GM18498 (cell line): ENCODE results near the gene SH3RF3.
"Not testable (repeated sequence)": the region's sequence is repeated elsewhere in the genome, so short reads cannot be mapped to it uniquely, and the experiment has no call there.

Experiments used
- ATAC-seq: cut with Tn5 transposase; IDR thresholded peaks from one replicate; pipeline ENCODE4 v1.9.1; 2021; ENCODE audit warnings: mild to moderate bottlenecking, moderate library complexity; ENCODE audit not compliant: unreplicated experiment

The SH3RF3 gene

GRCh38 chr2:109155553-109156451, 26.8 kb downstream of the SH3RF3 start:
- no peak for ATAC-seq

- ATAC-seq, result no peak
Measured at GRCh38 chr2:109157563-109158105, 28.6 kb downstream of the SH3RF3 start.

DNA sequence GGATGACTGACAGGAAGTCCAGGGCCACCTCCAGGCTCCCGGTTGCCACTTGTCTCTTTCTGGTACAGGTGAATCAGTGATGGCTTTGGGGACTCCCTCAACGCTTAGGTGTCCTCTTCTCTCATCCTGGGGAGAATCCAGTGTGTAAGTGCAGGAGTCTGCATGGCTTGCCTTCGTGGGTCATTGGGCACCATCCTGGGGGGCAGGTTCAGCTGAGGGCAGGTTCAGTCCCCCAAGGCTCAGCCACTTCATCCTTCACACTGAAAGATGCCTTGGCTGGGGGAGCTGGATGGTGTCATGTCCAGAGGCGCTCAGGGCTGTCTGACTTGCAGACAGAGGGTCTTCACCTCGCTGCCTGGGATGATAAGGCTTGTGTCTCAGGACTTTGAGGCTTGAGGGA, 29.2 kb downstream of the SH3RF3 start:
- no peak for ATAC-seq

DNA sequence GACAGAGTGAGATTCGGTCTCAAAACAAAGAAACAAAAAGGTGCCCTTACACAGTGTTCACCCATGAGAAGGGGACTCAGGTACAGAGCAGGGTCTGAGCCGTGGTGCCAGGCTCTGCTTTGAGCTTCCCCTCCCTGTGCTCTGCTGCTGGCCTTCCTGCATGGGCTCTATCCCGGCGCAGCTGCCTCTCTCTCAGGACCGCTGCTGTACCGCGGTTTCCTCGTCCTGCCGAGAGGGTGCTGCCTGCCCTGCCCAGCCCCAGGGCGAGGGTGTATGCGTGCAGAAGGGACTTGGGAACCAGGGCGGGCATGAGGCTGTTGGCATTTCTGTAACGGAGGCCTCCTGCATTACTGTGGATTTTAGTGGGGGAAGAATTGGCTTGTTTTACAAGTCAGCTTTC, 30.1 kb downstream of the SH3RF3 start:
- ATAC-seq, result no peak

- ATAC-seq, result no peak
Measured at GRCh38 chr2:109160714-109161440, 31.9 kb downstream of the SH3RF3 start.

DNA sequence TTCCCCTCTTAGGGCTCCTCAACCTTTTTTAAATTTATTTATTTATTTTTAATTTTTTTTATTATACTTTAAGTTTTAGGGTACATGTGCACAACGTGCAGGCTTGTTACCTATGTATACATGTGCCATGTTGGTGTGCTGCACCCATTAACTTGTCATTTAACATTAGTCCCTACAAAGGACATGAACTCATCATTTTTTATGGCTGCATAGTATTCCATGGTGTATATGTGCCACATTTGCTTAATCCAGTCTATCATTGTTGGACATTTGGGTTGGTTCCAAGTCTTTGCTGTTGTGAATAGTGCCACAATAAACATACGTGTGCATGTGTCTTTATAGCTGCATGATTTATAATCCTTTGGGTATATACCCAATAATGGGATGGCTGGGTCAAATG, 33.4 kb downstream of the SH3RF3 start:
- not testable (repeated sequence) for ATAC-seq

GRCh38 chr2:109162999-109163398, 34.0 kb downstream of the SH3RF3 start:
- ATAC-seq, result no peak

GRCh38 chr2:109164311-109164710, 35.3 kb downstream of the SH3RF3 start:
- ATAC-seq, result no peak

DNA sequence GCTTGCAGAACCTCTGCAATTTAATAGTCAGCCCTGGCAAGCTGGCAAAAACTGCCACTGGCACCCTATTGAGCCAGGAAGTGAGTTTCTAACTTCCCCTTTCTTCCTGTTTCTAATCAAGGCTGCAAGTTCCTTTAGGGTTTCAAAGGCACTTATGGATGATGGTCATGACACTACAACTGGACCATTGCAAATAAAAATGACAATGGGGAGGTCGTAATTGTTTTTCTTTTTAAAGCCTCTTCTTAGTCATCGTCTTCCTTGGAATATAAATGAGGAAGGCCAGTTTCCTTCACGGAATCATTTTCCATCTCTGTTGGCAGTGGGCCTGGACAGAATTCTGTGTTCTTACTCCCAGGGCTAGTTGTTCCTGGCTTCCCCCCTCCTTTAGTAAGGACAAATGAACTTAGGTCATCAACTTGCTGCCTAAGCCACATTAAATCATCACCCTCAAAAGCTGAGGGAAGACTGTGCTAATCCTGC, 35.8 kb downstream of the SH3RF3 start:
- ATAC-seq, result no peak

DNA sequence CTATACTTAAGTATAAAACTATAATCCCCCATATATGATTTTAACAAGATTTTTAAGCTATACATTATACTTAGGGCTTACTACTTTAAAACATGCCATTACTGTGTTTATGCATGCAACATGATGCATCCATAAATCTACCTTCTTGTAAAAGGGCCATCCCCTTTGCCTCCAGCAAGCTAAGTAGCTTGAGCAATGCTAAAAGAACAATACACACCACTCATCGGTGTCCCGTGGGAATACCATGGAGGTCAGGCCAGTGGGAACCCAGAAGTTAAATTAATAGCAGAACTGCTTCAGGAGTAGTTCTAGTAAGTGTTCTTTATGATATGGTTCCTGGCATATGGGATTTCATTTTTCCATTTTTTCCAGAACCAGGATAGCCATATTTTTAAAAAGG, 37.8 kb downstream of the SH3RF3 start:
- ATAC-seq, result no peak

DNA sequence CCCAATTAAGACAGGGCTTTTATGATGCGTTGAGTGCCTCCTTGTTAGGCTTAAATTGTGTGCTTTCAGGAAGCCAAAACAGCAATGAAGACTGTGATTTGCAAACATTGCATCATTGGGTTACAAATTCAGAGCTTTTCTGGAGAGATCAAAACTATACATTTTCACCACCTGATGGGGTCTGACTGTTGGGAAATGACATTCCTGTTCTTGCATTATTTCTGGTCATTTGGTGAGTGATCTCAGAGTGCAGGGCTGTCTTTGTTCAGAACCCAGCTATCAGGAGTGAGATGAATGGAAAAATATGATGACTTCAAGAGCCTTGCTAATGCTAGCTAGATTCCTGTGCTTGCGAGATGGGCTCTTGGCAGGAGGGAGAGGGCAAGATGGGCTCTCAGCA, 39.1 kb downstream of the SH3RF3 start:
- ATAC-seq, result no peak

GRCh38 chr2:109168716-109169115, 39.7 kb downstream of the SH3RF3 start:
- no peak for ATAC-seq

DNA sequence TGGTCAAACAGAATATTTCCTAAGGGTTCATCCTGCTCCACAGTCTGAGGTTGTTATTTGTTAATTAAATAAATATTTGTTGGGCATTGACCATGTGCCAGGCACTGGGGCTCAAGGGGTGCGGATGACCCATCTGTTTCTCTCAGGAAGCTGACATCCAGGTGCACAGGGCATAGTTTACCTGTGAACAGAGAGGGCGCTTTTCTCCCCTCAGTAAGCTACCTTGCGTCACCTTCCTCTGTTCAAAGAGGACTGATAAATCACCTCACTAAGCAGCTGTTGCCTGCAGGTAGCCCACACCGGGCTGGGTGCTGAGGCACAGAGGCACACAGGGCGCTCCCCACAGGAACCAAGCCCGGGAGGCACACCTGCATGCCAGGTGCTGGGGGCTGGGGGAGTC, 41.6 kb downstream of the SH3RF3 start:
- no peak for ATAC-seq

DNA sequence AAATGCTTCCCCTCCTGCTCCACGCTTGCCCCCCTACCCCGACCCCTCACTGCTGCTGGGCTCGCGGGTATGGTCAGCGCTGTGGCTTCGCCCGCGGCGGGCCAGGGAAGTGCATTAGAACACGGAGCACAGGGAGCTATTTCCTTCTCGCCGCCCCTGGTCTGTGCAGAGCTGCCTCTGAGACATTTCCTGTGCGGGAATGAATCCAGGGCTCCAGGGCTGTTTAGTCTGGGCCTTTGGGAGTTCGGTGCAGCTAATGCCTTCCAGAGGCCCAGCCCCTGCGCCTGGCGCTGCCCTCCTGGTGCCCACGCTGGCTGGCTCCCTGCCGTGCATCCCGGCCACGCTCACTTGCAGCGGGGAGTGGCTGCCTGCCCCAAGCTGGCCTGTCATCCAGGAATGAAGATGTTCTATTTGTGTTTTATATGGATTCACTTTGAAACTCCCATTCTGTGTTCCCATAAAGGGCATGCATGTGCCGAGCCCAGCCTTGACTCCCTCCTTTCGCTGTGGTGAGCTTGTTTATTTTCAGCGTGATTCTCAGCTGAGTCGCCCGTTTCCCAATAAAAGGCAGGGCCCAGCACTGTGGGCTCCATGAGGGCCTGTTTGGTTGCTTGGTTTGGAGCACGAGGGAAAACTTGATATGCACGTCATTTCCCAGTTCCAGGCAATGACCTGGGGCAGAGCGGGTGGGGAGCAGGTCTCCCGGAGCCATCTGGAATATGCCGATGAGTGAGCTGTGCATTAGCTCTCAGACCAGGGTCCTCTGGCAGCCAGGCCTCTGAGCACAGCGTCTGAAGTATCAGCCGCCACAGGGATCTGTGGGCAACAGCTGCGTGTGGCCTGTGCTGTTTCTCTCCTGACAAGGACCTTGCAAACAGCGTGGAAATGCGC, 42.7 kb downstream of the SH3RF3 start:
- ATAC-seq, result no peak

GRCh38 chr2:109172556-109173105, 43.6 kb downstream of the SH3RF3 start:
- no peak for ATAC-seq

- ATAC-seq, result no peak
Measured at GRCh38 chr2:109173311-109174171, 44.5 kb downstream of the SH3RF3 start.

- ATAC-seq, result no peak
Measured at GRCh38 chr2:109174214-109174613, 45.2 kb downstream of the SH3RF3 start.

DNA sequence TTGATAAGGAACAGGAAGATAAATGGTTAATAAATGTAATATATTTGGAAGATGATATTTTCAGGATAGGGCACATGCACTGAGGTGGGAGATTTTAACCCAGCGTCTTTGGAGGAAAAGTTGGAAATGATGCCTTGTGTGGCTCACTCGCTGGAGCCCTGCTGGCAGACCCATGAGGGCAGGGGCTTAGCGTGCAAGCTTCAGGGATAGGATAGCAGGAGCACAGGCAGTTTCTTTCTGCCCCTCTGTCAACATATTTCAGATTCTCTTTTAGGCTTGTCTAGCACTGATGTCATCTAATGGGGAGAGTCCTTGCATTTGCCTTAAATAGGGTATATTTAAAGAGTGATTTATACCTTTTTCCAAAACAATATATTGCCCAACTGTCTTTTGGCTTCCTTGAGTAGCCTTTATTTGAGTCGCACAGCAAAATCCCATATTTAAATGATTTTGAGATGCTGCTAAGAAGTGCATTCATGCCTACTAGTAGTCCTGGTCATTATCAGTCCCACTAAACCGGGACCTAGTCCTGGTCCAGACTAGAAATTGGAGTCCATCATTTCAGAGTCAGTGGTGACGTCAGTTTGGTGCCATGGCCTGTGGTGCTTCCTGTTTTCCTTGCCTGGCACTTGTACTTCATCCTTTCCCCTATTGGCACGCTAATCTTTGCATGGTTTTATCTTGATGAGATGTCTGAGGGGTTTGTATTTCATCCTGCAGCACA, 45.8 kb downstream of the SH3RF3 start:
- no peak for ATAC-seq

GRCh38 chr2:109175350-109175678, 46.3 kb downstream of the SH3RF3 start:
- ATAC-seq, result no peak
